ENCODE results near the gene GLB1L2.

- TF ChIP-seq CTCF (IDR thresholded peaks at IDR 0.05 in 2 of 3, conservative IDR thresholded peaks at IDR 0.05 in 1 of 3; ENCODE audit: borderline replicate concordance in 1 of 3, insufficient read depth in 1 of 3, low read depth in 2 of 3, low read length in 2 of 3) (no peak), POLR2AphosphoS5 (IDR thresholded peaks at IDR 0.05; ENCODE audit: low read depth, low read length) (no peak), JUND (IDR thresholded peaks at IDR 0.05) (no peak), EZH2phosphoT487 (IDR thresholded peaks at IDR 0.05; ENCODE audit: borderline replicate concordance) (no peak)
Observed at GRCh38 chr11:134339756-134340155, 8.0 kb downstream of the GLB1L2 start.

Data from HCT116 (cell line).